H1 (cell line): ENCODE measurements around the gene AHRR. TPM values are rescaled to one million over a fixed set of nuclear protein-coding genes. Genes with fewer than 3 reads are reported as not detected.
"Not testable (repeated sequence)": the region's sequence is repeated elsewhere in the genome, so short reads cannot be mapped to it uniquely, and the experiment has no call there.

Experiments
- CTCF ChIA-PET: fragments of 300-600 bp; sonication (Branson Sonifier 250); formaldehyde crosslinking; loops from one replicate; lab custom pipeline; 2021; ENCODE audit not compliant: partially characterized antibody; lab: Charles Lee
- POLR2A ChIA-PET: fragments of 300-600 bp; sonication (Branson Sonifier 250); formaldehyde crosslinking; loops from one replicate; lab custom pipeline; 2021; ENCODE audit warnings: inconsistent platforms; ENCODE audit not compliant: partially characterized antibody; lab: Charles Lee
- DNase-seq, 2 experiments: peaks; one replicate each; pipeline versions ENCODE4 v3.0.0 to v3.0.0-alpha.2; 2010 to 2022; ENCODE audit warnings: low spot score in 2 of 2, low read depth in 1 of 2, mixed read lengths in 1 of 2
- FAIRE-seq: peaks from 2 replicates; lab custom pipeline; 2011; peaks lifted over from hg19 to GRCh38; lab: Jason Lieb, UNC
- H2AFZ ChIP-seq: 2 replicates; pipeline ENCODE4 v1.8.1; 2012; ENCODE audit warnings: low read length, inconsistent platforms
- H2AK5ac ChIP-seq: 2 replicates; pipeline ENCODE4 v1.6.1; 2013; ENCODE audit warnings: low read depth, low read length
- H2BK120ac ChIP-seq: replicated peaks from 2 replicates; pipeline ENCODE3; 2013; ENCODE audit warnings: low read depth, low read length, inconsistent platforms
- H2BK12ac ChIP-seq: 2 replicates; pipeline ENCODE4 v1.6.1; 2013; ENCODE audit warnings: low read depth, low read length
- H2BK15ac ChIP-seq: 2 replicates; pipeline ENCODE4 v1.6.1; 2013; ENCODE audit warnings: low read length
- H2BK20ac ChIP-seq: 2 replicates; pipeline ENCODE4 v1.6.1; 2013; ENCODE audit warnings: low read length
- H2BK5ac ChIP-seq: 2 replicates; pipeline ENCODE4 v1.6.1; 2013; ENCODE audit warnings: low read depth, low read length
- H3K14ac ChIP-seq: 2 replicates; pipeline ENCODE4 v1.6.1; 2013; ENCODE audit warnings: inconsistent platforms; ENCODE audit not compliant: insufficient read length
- H3K18ac ChIP-seq: 2 replicates; pipeline ENCODE4 v1.6.1; 2013; ENCODE audit warnings: low read length; ENCODE audit errors: extremely low read depth
- H3K23ac ChIP-seq: 2 replicates; pipeline ENCODE4 v1.6.1; 2013; ENCODE audit warnings: inconsistent platforms; ENCODE audit not compliant: insufficient read length
- H3K23me2 ChIP-seq: 2 replicates; pipeline ENCODE4 v1.6.1; 2013; ENCODE audit warnings: low read depth, low read length
- H3K27ac ChIP-seq: 2 replicates; pipeline ENCODE4 v1.6.1; 2011; ENCODE audit warnings: low read depth, low read length, inconsistent platforms
- H3K27me3 ChIP-seq, 4 experiments: replicated peaks in 1 of 4; 1 replicate in 1 of 4; 2 replicates in 3 of 4; pipeline versions ENCODE4 v1.6.1 to v1.8.1; 2011 to 2013; ENCODE audit warnings: low read length in 3 of 4, mild to moderate bottlenecking in 3 of 4, inconsistent platforms in 2 of 4, mixed read lengths in 2 of 4, moderate library complexity in 1 of 4; ENCODE audit not compliant: control insufficient read depth in 3 of 4, insufficient read depth in 3 of 4; ENCODE audit errors: extremely low read depth in 1 of 4
- H3K36me3 ChIP-seq, 4 experiments: 2 replicates each; pipeline versions ENCODE4 v1.6.1 to v1.8.1; 2011 to 2013; ENCODE audit warnings: mild to moderate bottlenecking in 4 of 4, low read length in 3 of 4, moderate library complexity in 2 of 4, control low read depth in 1 of 4, inconsistent platforms in 1 of 4; ENCODE audit not compliant: insufficient read depth in 4 of 4, control insufficient read depth in 2 of 4
- H3K4ac ChIP-seq: replicated peaks from 2 replicates; pipeline ENCODE3; 2013; ENCODE audit warnings: low read length, low read depth, mixed read lengths, inconsistent platforms; ENCODE audit not compliant: insufficient read length
- H3K4me1 ChIP-seq, 4 experiments: replicated peaks in 1 of 4; 1 replicate in 1 of 4; 2 replicates in 3 of 4; pipeline versions ENCODE4 v1.6.1 to v1.8.1; 2011 to 2013; ENCODE audit warnings: low read length in 3 of 4, inconsistent platforms in 2 of 4, mixed read lengths in 1 of 4; ENCODE audit not compliant: insufficient read depth in 4 of 4, control insufficient read depth in 3 of 4
- H3K4me2 ChIP-seq, 2 experiments: 2 replicates each; pipeline versions ENCODE4 v1.6.1 to v1.8.1; 2011 to 2013; ENCODE audit warnings: low read depth in 2 of 2, low read length in 2 of 2, control low read depth in 1 of 2, inconsistent platforms in 1 of 2, mild to moderate bottlenecking in 1 of 2; ENCODE audit not compliant: insufficient read depth in 1 of 2
- H3K4me3 ChIP-seq, 4 experiments: fragments of 200-600, 300-600 bp in 1 of 4; sonication (generic), shearing (Covaris generic), sonication (Bioruptor Twin) in 1 of 4; 2 replicates each; pipeline versions ENCODE4 v1.5.1 to v1.8.1; 2011 to 2016; ENCODE audit warnings: low read length in 4 of 4, low read depth in 3 of 4, control low read depth in 2 of 4, inconsistent platforms in 2 of 4, mild to moderate bottlenecking in 2 of 4, mixed read lengths in 1 of 4, moderate library complexity in 1 of 4; ENCODE audit not compliant: insufficient read depth in 2 of 4; ENCODE audit errors: extremely low read depth in 1 of 4
- H3K56ac ChIP-seq: replicated peaks from 2 replicates; pipeline ENCODE3; 2013; ENCODE audit warnings: low read depth, mild to moderate bottlenecking, mixed read lengths, low read length, inconsistent platforms; ENCODE audit not compliant: insufficient read length
- H3K79me1 ChIP-seq: 2 replicates; pipeline ENCODE4 v1.6.1; 2013; ENCODE audit warnings: low read depth, low read length, control low read depth
- H3K79me2 ChIP-seq, 2 experiments: 2 replicates each; pipeline versions ENCODE4 v1.6.1 to v1.8.1; 2012 to 2013; ENCODE audit warnings: low read length in 2 of 2, mild to moderate bottlenecking in 2 of 2, inconsistent platforms in 1 of 2; ENCODE audit not compliant: insufficient read depth in 2 of 2, control insufficient read depth in 1 of 2
- H3K9ac ChIP-seq, 4 experiments: replicated peaks in 1 of 4; 1 replicate in 1 of 4; 2 replicates in 3 of 4; pipeline versions ENCODE4 v1.6.1 to v1.8.1; 2011 to 2013; ENCODE audit warnings: low read depth in 3 of 4, low read length in 3 of 4, control low read depth in 2 of 4, mild to moderate bottlenecking in 2 of 4, moderate library complexity in 2 of 4, inconsistent platforms in 1 of 4; ENCODE audit errors: extremely low read depth in 1 of 4
- H3K9me3 ChIP-seq, 2 experiments: 2 replicates each; pipeline versions ENCODE4 v1.6.1 to v1.8.1; 2012 to 2013; ENCODE audit warnings: mild to moderate bottlenecking in 2 of 2, moderate library complexity in 2 of 2, control low read depth in 1 of 2, inconsistent platforms in 1 of 2, low read depth in 1 of 2, low read length in 1 of 2, mixed read lengths in 1 of 2; ENCODE audit not compliant: insufficient read depth in 2 of 2
- H4K20me1 ChIP-seq, 2 experiments: replicated peaks in 1 of 2; 2 replicates each; pipeline versions ENCODE3 to v1.8.1; 2011 to 2013; ENCODE audit warnings: inconsistent platforms in 2 of 2, low read length in 2 of 2, mild to moderate bottlenecking in 1 of 2; ENCODE audit not compliant: insufficient read depth in 2 of 2, control insufficient read depth in 1 of 2
- H4K5ac ChIP-seq: 2 replicates; pipeline ENCODE4 v1.6.1; 2013; ENCODE audit warnings: low read length, low read depth, mixed read lengths, inconsistent platforms; ENCODE audit not compliant: insufficient read length
- H4K8ac ChIP-seq: 2 replicates; pipeline ENCODE4 v1.8.0; 2013; ENCODE audit warnings: mild to moderate bottlenecking, moderate library complexity, low read length, inconsistent platforms; ENCODE audit not compliant: insufficient read depth; ENCODE audit errors: extremely low read depth
- H4K91ac ChIP-seq: replicated peaks from 2 replicates; pipeline ENCODE3; 2013; ENCODE audit warnings: low read length, mixed read lengths, inconsistent platforms; ENCODE audit not compliant: insufficient read length
- GABPA ChIP-seq: IDR thresholded peaks from 2 replicates; pipeline ENCODE4 v1.6.1; 2011; ENCODE audit warnings: mild to moderate bottlenecking, low read length, moderate library complexity, borderline replicate concordance; ENCODE audit not compliant: insufficient read depth
- HDAC2 ChIP-seq, 2 experiments: fragments of 300-600 bp in 1 of 2; sonication (generic) in 1 of 2; IDR thresholded peaks; 2 replicates each; pipeline ENCODE4 v1.6.1; 2011 to 2012; ENCODE audit warnings: low read depth in 2 of 2, low read length in 2 of 2, mild to moderate bottlenecking in 2 of 2, moderate library complexity in 2 of 2, borderline replicate concordance in 1 of 2, inconsistent platforms in 1 of 2
- WGBS, 2 experiments: shearing (Covaris generic) in 1 of 2; methylation state at CpG; one replicate each; pipeline versions ENCODE4 v1.1.6 to v1.1.7; 2013 to 2015; ENCODE audit warnings: low lambda C conversion rate in 2 of 2, mixed read lengths in 2 of 2, inconsistent platforms in 1 of 2, low coverage in 1 of 2, missing lambda C conversion rate in 1 of 2; ENCODE audit not compliant: insufficient replicate concordance in 2 of 2, insufficient coverage in 1 of 2, insufficient read length in 1 of 2; ENCODE audit errors: extremely low coverage in 1 of 2, missing lambda C conversion rate in 1 of 2; 5-methylcytosine and 5-hydroxymethylcytosine counted together
- polyA plus RNA-seq, 7 experiments: library from polyadenylated mRNA; depleted of rRNA in 3 of 7; stranded (reverse) in 5 of 7; unstranded in 2 of 7; fragments of >200 nt in 5 of 7; fragments of 200-250 nt in 2 of 7; gene quantifications; 1 replicate in 5 of 7; 2 replicates in 1 of 7; 4 replicates in 1 of 7; pipeline versions ENCODE4 v1.2.1 to v1.2.3, GENCODE V29; 2011 to 2013; ENCODE audit warnings: missing spikeins in 2 of 7, mixed read lengths in 2 of 7
- total RNA-seq: library from RNA; stranded (reverse); fragmentation: NEBNext Ultra II Directional; extraction: Animal tissue kit (Norgen Biotek cat#: 25700); gene quantifications from 2 replicates; pipeline ENCODE4 v1.2.1, GENCODE V29; 2021
- TF ChIP-seq, protein P1 (sequence below), 3 experiments: IDR thresholded peaks; 1 replicate in 2 of 3; 2 replicates in 1 of 3; pipeline versions ENCODE4 v1.5.1 to v1.6.1; 2011; ENCODE audit warnings: low read length in 3 of 3, mild to moderate bottlenecking in 3 of 3, inconsistent platforms in 2 of 3, low read depth in 1 of 3, moderate library complexity in 1 of 3; ENCODE audit not compliant: insufficient read depth in 1 of 3; ENCODE audit errors: control extremely low read depth in 1 of 3

The AHRR gene
- total and polyA plus RNA-seq, 2 of the 8 experiments (the other 6 are each of a cell fraction or from before 2014, with no cell fraction given) = 0.41 to 0.80 TPM

DNA sequence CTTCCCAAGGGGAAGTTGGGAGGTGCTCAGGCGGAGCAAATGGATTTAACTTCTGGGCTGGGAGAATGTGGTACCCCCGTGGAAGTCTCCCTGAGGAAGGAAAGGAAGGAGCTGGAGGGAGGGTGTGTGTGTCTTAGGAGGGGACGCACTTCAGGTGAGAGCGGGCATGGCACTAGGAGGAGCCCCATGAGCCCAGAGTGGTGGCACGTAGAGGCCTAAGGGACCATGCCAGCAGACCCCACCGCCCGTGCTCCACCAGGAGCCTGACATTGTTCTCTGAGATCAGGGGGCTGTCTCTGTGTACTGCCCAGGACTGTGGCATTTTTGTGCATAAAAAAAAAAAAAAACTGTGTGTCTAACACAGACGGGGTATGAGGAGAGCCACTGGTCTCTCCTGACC, 18.5 kb upstream of the AHRR start (continued):
- TF ChIP-seq, protein P1, sequence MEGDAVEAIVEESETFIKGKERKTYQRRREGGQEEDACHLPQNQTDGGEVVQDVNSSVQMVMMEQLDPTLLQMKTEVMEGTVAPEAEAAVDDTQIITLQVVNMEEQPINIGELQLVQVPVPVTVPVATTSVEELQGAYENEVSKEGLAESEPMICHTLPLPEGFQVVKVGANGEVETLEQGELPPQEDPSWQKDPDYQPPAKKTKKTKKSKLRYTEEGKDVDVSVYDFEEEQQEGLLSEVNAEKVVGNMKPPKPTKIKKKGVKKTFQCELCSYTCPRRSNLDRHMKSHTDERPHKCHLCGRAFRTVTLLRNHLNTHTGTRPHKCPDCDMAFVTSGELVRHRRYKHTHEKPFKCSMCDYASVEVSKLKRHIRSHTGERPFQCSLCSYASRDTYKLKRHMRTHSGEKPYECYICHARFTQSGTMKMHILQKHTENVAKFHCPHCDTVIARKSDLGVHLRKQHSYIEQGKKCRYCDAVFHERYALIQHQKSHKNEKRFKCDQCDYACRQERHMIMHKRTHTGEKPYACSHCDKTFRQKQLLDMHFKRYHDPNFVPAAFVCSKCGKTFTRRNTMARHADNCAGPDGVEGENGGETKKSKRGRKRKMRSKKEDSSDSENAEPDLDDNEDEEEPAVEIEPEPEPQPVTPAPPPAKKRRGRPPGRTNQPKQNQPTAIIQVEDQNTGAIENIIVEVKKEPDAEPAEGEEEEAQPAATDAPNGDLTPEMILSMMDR (IDR thresholded peaks at IDR 0.05; ENCODE audit: control extremely low read depth in 1 of 3, insufficient read depth in 1 of 3, low read depth in 1 of 3, low read length in 3 of 3) = no peak
- TF ChIP-seq HDAC2 (IDR thresholded peaks at IDR 0.05; ENCODE audit: borderline replicate concordance in 1 of 2, low read depth in 2 of 2, low read length in 2 of 2) (no peak), GABPA (no peak)

DNA sequence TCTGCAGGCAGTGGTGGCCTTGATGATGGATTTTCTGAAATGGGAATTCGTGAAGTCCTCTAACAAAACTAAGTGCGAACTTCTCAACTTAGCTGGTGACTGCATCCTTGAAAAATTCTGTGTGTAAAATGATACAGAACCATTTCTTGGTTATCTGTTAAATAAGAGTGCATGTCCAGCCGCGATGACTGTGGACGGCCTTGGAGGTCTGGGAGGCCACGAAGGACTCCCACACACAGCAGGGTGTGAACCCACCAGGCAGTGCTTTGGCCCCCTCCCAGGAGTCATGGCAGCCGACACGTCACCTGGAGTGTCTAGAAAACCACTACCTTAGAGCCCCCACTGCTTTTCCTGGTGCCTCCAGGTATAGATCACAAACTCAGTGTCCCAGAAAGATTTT, 17.8 kb upstream of the AHRR start:
- CTCF ChIA-PET, H3K79me1 ChIP-seq, H3K4me2 ChIP-seq, H3K27me3 ChIP-seq, H3K9me3 ChIP-seq, H4K8ac ChIP-seq, H3K23ac ChIP-seq, H3K4me3 ChIP-seq, H3K18ac ChIP-seq, H3K14ac ChIP-seq, H2BK12ac ChIP-seq, H2BK120ac ChIP-seq, H2BK15ac ChIP-seq, H2AFZ ChIP-seq, H3K27ac ChIP-seq, H3K36me3 ChIP-seq, H4K91ac ChIP-seq, H3K4ac ChIP-seq, DNase-seq, H4K20me1 ChIP-seq, H3K56ac ChIP-seq, H2AK5ac ChIP-seq, H2BK20ac ChIP-seq, H3K9ac ChIP-seq, H4K5ac ChIP-seq, H3K23me2 ChIP-seq, H2BK5ac ChIP-seq, POLR2A ChIA-PET: not testable (repeated sequence)
- peaks cover 0 to 10% of the 10 kb centered on the region in 2 experiments; a peak in 1 of 4 replicates for H3K79me2 ChIP-seq
- peaks cover 0 to 10% (median 5%) of the 10 kb centered on the region in 4 experiments; a peak in 3 of 7 replicates for H3K4me1 ChIP-seq
- WGBS, 2 experiments = 98% methylated on average over 6 of the region's 8 CpGs; no CpG with 5 or more reads in 1 of the 2 experiments
- FAIRE-seq = peak; percentile 58
